Ovary (tissue), 3 donors: ENCODE results near the gene SLC23A1.

ENCODE experiments used
- POLR2A ChIP-seq: fragments of 450-650 bp; IDR thresholded peaks from one replicate; pipeline ENCODE4 v1.6.1; 2017; ENCODE audit warnings: antibody characterized with exemption, mild to moderate bottlenecking, moderate library complexity
- TF ChIP-seq, protein P1 (sequence below), 3 donors: fragments of 450-650 bp in 2 of 3; fragments of 200-600 bp in 1 of 3; IDR thresholded peaks; one replicate each; pipeline versions ENCODE4 v1.5.1 to v1.8.0; 2016 to 2022; ENCODE audit warnings: antibody characterized with exemption in 3 of 3, mild to moderate bottlenecking in 1 of 3
- donor health status: DM: no; HTN: no; CAD: no.

DNA sequence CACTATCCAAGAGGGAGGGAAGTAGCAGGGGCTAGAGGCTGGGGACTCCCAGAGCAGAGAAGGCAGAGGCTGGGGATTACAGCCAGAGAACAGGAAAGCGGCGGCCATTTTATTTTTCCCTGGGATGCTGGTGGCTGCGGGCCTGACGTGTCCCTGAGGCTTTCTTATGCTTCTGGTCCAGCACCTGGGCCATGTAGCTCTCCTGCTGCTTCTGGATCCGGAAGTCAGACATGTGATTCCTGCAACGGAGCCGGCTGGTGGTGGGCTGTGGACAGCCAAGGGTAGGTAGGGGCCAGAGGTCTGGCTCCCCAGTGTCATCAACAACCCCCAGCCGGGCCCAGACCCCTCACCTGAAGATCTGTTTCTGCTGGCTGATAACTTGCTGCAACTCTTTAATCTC is 13.6 kb upstream of the SLC23A1 start:
- TF ChIP-seq, protein P1, sequence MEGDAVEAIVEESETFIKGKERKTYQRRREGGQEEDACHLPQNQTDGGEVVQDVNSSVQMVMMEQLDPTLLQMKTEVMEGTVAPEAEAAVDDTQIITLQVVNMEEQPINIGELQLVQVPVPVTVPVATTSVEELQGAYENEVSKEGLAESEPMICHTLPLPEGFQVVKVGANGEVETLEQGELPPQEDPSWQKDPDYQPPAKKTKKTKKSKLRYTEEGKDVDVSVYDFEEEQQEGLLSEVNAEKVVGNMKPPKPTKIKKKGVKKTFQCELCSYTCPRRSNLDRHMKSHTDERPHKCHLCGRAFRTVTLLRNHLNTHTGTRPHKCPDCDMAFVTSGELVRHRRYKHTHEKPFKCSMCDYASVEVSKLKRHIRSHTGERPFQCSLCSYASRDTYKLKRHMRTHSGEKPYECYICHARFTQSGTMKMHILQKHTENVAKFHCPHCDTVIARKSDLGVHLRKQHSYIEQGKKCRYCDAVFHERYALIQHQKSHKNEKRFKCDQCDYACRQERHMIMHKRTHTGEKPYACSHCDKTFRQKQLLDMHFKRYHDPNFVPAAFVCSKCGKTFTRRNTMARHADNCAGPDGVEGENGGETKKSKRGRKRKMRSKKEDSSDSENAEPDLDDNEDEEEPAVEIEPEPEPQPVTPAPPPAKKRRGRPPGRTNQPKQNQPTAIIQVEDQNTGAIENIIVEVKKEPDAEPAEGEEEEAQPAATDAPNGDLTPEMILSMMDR (IDR thresholded peaks at IDR 0.05) = no peak
- TF ChIP-seq POLR2A = no peak
